OCI-LY7 (cell line): Measurements from ENCODE around the gene DNM2. TPM values are rescaled to one million over a fixed set of nuclear protein-coding genes. Genes with fewer than 3 reads are reported as not detected.

Source experiments
- BruUV-seq: library from RNA; stranded (reverse); fragments of 400-500 nt; replicated peaks from 2 replicates; lab custom pipeline; 2021; lab: Mats Ljungman, UMichigan
- CTCF ChIA-PET: fragments of 300-600 bp; sonication (Branson Sonifier 250); formaldehyde crosslinking; loops from one replicate; lab custom pipeline; 2022; ENCODE audit warnings: antibody characterized with exemption; ENCODE audit not compliant: unreplicated experiment; lab: Charles Lee
- POLR2A ChIA-PET: fragments of 300-600 bp; sonication (Branson Sonifier 250); formaldehyde crosslinking; loops from one replicate; lab custom pipeline; 2022; ENCODE audit warnings: antibody characterized with exemption; lab: Charles Lee
- DNase-seq: peaks from one replicate; pipeline ENCODE4 v3.0.0-alpha.2; 2015; ENCODE audit warnings: low spot score
- H2AFZ ChIP-seq: fragments of 200-600 bp; sonication (generic), shearing (Covaris generic); 2 replicates; pipeline ENCODE4 v1.6.1; 2014; ENCODE audit warnings: mild to moderate bottlenecking, antibody characterized with exemption, low read length, moderate library complexity
- H3K27ac ChIP-seq: fragments of 200-600 bp; sonication (generic); 2 replicates; pipeline ENCODE4 v1.5.1; 2014; ENCODE audit warnings: mixed run types, low read depth, mild to moderate bottlenecking, moderate library complexity, low read length, inconsistent platforms; ENCODE audit not compliant: poor library complexity, severe bottlenecking
- H3K36me3 ChIP-seq: fragments of 200-600 bp; sonication (generic); 2 replicates; pipeline ENCODE4 v1.6.1; 2014; ENCODE audit warnings: mild to moderate bottlenecking, antibody characterized with exemption, low read length, moderate library complexity, mixed read lengths; ENCODE audit not compliant: insufficient read depth
- H3K4me1 ChIP-seq: fragments of 200-600 bp; sonication (generic); 2 replicates; pipeline ENCODE4 v1.5.1; 2014; ENCODE audit warnings: mild to moderate bottlenecking, low read length; ENCODE audit not compliant: insufficient read depth, poor library complexity, severe bottlenecking
- H3K4me2 ChIP-seq: fragments of 200-600 bp; sonication (generic); 2 replicates; pipeline ENCODE4 v1.6.1; 2014; ENCODE audit warnings: mild to moderate bottlenecking, low read length
- H3K4me3 ChIP-seq: fragments of 200-600 bp; sonication (generic); 2 replicates; pipeline ENCODE4 v1.5.1; 2014; ENCODE audit warnings: mild to moderate bottlenecking, low read depth, low read length; ENCODE audit not compliant: poor library complexity, severe bottlenecking
- H3K79me2 ChIP-seq: fragments of 200-600 bp; sonication (generic); 2 replicates; pipeline ENCODE4 v1.6.1; 2016; ENCODE audit warnings: low read depth, mild to moderate bottlenecking, low read length, moderate library complexity, mixed read lengths; ENCODE audit not compliant: insufficient read depth
- H3K9me2 ChIP-seq: fragments of 200-600 bp; sonication (generic); 2 replicates; pipeline ENCODE4 v1.6.1; 2016; ENCODE audit warnings: mild to moderate bottlenecking, low read length, mixed read lengths; ENCODE audit not compliant: insufficient read depth
- H3K9me3 ChIP-seq: fragments of 200-600 bp; sonication (generic); 2 replicates; pipeline ENCODE4 v1.6.1; 2014; ENCODE audit warnings: mild to moderate bottlenecking, mixed run types, low read length, mixed read lengths
- H4K20me1 ChIP-seq: fragments of 200-600 bp; sonication (generic); 2 replicates; pipeline ENCODE4 v1.6.1; 2014; ENCODE audit warnings: mild to moderate bottlenecking, antibody characterized with exemption, low read length, moderate library complexity, mixed read lengths; ENCODE audit not compliant: insufficient read depth
- EZH2phosphoT487 ChIP-seq: fragments of 200-600 bp; sonication (generic); IDR thresholded peaks from 2 replicates; pipeline ENCODE4 v1.6.1; 2018; ENCODE audit warnings: low read depth, borderline replicate concordance, mild to moderate bottlenecking, mixed run types, antibody characterized with exemption, low read length, moderate library complexity, mixed read lengths
- intact Hi-C: fragments of 100-400 bp; cut with micrococcal nuclease; formaldehyde crosslinking; loops from one replicate; pipeline ENCODE4 v1.10.0; 2022; ENCODE audit not compliant: unreplicated experiment
- total RNA-seq, 2 experiments: library from RNA; depleted of rRNA in 1 of 2; stranded (reverse); fragments of >200 nt in 1 of 2; shearing (Covaris generic) in 1 of 2; gene quantifications; 2 replicates each; pipeline ENCODE4 v1.2.3, GENCODE V29; 2014 to 2022
- TF ChIP-seq, protein P1 (sequence below): fragments of 200-600 bp; sonication (generic); conservative IDR thresholded peaks from 2 replicates; pipeline ENCODE4 v1.5.1; 2014; ENCODE audit warnings: mild to moderate bottlenecking, antibody characterized with exemption, low read length, moderate library complexity, mixed read lengths

The DNM2 gene
- total RNA-seq, 2 experiments from 2014 or later = 139 to 165 TPM

DNA sequence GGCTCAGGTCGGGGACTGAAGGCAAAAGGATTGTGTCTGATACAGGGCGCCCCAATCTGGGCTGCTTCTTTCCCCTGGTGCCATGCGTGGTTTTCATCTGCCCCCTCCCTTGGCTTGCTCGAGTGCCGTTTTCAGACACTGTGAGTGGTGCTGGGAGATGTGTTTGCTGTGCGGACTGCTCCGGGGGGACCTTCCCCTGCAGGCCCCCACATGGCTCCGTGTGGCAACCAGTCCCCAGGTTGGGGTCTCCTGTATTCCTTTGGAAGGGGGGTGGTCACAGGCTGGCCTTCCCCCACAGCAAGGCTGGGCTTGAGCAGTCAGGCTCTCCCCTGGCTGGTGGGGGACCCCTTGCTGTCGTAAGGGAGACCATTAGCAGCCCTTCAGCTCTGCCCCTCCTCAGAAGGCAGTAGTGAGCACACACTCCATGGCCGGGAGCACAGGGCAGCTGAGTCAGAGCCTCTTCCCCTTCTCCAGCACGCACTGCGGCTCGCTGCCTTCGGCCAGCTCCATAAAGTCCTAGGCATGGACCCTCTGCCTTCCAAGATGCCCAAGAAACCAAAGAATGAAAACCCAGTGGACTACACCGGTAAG is 37.2 kb upstream of the DNM2 start:
- POLR2A ChIA-PET = no interaction called here
- no peak for DNase-seq
- Histone ChIP-seq H3K4me1 (no peaks in the 10 kb centered on the region), H3K4me3 (no peak overlapping the region), H3K79me2 (peaks cover 25% of the 10 kb centered on the region), H3K9me3 (no peaks in the 10 kb centered on the region), H4K20me1 (peaks cover 13% of the 10 kb centered on the region; the same call in 1 of the 2 replicates), H3K9me2 (no peaks in the 10 kb centered on the region), H3K36me3 (peaks cover 97% of the 10 kb centered on the region), H3K4me2 (no peak overlapping the region), H3K27ac (no peak overlapping the region), H2AFZ (no peak overlapping the region)
- CTCF ChIA-PET = interaction anchor here (0.5 kb wide), 1 partner anchor 13 kb away, joined by 3 read pairs; no protein-coding TSS in a partner anchor
- TF ChIP-seq EZH2phosphoT487 = no peak
- TF ChIP-seq, protein P1, sequence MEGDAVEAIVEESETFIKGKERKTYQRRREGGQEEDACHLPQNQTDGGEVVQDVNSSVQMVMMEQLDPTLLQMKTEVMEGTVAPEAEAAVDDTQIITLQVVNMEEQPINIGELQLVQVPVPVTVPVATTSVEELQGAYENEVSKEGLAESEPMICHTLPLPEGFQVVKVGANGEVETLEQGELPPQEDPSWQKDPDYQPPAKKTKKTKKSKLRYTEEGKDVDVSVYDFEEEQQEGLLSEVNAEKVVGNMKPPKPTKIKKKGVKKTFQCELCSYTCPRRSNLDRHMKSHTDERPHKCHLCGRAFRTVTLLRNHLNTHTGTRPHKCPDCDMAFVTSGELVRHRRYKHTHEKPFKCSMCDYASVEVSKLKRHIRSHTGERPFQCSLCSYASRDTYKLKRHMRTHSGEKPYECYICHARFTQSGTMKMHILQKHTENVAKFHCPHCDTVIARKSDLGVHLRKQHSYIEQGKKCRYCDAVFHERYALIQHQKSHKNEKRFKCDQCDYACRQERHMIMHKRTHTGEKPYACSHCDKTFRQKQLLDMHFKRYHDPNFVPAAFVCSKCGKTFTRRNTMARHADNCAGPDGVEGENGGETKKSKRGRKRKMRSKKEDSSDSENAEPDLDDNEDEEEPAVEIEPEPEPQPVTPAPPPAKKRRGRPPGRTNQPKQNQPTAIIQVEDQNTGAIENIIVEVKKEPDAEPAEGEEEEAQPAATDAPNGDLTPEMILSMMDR = no peak
- intact Hi-C loops = no loop called here
- no TSS peak for BruUV-seq

GRCh38 chr19:10681658-10682057 is 36.2 kb upstream of the DNM2 start:
- TF ChIP-seq EZH2phosphoT487 = no peak
- TF ChIP-seq, protein P1 = no peak
- Histone ChIP-seq H3K9me3 (no peaks in the 10 kb centered on the region), H4K20me1 (peaks cover 10% of the 10 kb centered on the region; the same call in 1 of the 2 replicates), H2AFZ (no peak overlapping the region), H3K4me2 (no peak overlapping the region), H3K36me3 (peaks cover 99% of the 10 kb centered on the region), H3K4me3 (no peak overlapping the region), H3K4me1 (no peaks in the 10 kb centered on the region), H3K27ac (no peak overlapping the region), H3K79me2 (peaks cover 21% of the 10 kb centered on the region; the same call in 1 of the 2 replicates), H3K9me2 (no peaks in the 10 kb centered on the region)
- POLR2A ChIA-PET = no interaction called here
- CTCF ChIA-PET = no interaction called here
- intact Hi-C loops = no loop called here
- no peak for DNase-seq
- no TSS peak for BruUV-seq

DNA sequence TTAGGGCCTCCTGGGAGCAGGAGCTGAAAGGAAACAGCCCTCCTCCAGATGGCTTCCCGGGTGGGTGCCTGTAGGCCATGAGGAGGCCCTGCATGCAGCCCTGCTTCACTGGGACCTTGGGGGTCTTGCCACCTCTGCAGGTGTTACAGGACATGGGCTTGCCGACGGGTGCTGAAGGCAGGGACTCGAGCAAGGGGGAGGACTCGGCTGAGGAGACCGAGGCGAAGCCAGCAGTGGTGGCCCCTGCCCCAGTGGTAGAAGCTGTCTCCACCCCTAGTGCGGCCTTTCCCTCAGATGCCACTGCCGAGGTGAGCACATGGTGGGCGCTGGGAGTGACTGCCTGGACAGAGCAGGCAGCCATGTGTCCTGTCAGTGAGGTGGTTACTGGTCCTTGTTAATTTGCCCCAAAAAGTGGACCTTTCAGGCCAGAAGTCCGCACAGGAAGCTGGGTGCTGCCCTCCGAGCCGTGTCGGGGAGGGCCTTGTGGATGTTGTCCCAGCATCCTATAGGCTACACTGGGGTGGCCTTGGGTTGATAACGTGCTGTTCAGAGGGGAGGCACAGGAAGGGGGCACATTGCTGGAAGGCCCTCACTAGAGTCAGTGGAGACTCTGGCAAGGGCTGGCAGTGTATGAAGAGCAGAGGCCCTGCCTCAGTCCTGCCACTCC is 35.3 kb upstream of the DNM2 start:
- no peaks in the 10 kb centered on the region for H3K9me2 ChIP-seq
- H3K27ac ChIP-seq = no peak overlapping the region
- peaks cover 8% of the 10 kb centered on the region; the same call in 1 of the 2 replicates for H4K20me1 ChIP-seq

More for the DNA sequence above, 35.3 kb upstream of the DNM2 start:
- intact Hi-C loops = no loop called here
- ChIA-PET POLR2A (interaction anchor here (0.6 kb wide), 1 partner anchor 170 kb away, joined by 5 read pairs; no protein-coding TSS in a partner anchor), CTCF (no interaction called here)
- DNase-seq = no peak
- TF ChIP-seq, protein P1 = no peak
- TF ChIP-seq EZH2phosphoT487 = no peak
- H3K9me3 ChIP-seq = no peaks in the 10 kb centered on the region
- H3K4me2 ChIP-seq = no peak overlapping the region
- peaks cover 12% of the 10 kb centered on the region; the same call in 1 of the 2 replicates for H3K79me2 ChIP-seq
- H3K4me3 ChIP-seq = no peak overlapping the region
- H3K36me3 ChIP-seq = peaks cover 99% of the 10 kb centered on the region
- BruUV-seq = no TSS peak
- no peak overlapping the region for H2AFZ ChIP-seq
- no peaks in the 10 kb centered on the region for H3K4me1 ChIP-seq
